ENCODE data around the gene SNX20.

SNX20 gene

DNA sequence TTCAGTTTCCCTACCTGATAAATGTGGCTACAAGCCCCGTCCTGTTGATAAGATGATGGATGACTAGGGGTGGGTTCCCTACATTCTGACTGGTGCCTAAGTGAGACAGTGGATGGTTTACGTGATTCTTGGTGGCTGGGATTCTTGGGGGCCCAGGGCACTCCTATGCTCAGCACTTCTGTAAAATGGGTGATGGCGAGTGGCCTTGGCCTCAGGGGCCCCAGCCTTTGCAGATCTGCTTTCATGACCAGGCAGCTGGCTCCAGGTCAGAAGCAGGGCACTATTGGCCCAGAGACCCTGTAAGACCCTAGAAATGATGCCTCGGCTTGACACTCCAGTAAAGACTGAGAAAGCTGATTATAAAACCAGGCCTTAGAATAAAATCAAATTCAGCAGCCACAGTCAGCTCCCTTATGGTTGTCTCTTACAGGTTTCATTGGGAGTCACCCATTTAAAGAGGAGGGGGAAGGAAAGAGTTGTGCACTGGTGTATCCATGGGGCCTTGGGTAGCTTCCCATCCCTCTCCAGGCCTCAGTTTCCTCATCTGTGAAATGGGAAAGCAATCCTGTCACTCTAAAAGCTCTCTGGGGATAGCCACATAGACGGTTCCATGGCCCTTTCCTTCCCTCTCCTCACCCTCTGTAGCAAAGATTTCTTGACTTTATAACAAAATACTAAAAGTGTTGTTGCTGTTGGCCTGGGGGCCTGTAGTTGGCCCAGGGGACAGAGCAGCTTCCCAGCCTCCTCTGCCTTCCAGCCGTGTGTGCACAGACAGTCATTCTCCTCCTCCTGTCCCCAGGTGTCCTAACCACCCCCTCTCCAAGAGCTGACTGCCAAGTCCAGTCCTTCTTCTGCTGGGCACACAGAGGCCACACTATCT is 1.2 kb downstream of the SNX20 start:
- TF ChIP-seq, protein P1, sequence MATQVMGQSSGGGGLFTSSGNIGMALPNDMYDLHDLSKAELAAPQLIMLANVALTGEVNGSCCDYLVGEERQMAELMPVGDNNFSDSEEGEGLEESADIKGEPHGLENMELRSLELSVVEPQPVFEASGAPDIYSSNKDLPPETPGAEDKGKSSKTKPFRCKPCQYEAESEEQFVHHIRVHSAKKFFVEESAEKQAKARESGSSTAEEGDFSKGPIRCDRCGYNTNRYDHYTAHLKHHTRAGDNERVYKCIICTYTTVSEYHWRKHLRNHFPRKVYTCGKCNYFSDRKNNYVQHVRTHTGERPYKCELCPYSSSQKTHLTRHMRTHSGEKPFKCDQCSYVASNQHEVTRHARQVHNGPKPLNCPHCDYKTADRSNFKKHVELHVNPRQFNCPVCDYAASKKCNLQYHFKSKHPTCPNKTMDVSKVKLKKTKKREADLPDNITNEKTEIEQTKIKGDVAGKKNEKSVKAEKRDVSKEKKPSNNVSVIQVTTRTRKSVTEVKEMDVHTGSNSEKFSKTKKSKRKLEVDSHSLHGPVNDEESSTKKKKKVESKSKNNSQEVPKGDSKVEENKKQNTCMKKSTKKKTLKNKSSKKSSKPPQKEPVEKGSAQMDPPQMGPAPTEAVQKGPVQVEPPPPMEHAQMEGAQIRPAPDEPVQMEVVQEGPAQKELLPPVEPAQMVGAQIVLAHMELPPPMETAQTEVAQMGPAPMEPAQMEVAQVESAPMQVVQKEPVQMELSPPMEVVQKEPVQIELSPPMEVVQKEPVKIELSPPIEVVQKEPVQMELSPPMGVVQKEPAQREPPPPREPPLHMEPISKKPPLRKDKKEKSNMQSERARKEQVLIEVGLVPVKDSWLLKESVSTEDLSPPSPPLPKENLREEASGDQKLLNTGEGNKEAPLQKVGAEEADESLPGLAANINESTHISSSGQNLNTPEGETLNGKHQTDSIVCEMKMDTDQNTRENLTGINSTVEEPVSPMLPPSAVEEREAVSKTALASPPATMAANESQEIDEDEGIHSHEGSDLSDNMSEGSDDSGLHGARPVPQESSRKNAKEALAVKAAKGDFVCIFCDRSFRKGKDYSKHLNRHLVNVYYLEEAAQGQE (IDR thresholded peaks at IDR 0.05; ENCODE audit: insufficient read depth in 1 of 2, low read depth in 2 of 2, low read length in 2 of 2) = no peak
- TF ChIP-seq FOXP2 (optimal IDR thresholded peaks at IDR 0.05; ENCODE audit: borderline replicate concordance, extremely low read depth, extremely low read length, insufficient read depth) = no peak
- TF ChIP-seq SIN3A (IDR thresholded peaks at IDR 0.05; ENCODE audit: borderline replicate concordance, insufficient read depth, low read length) = no peak
- no peak for TF ChIP-seq TAF1 (IDR thresholded peaks at IDR 0.05; ENCODE audit: borderline replicate concordance, insufficient read depth, low read length)
- no peak for TF ChIP-seq POLR2AphosphoS5 (IDR thresholded peaks at IDR 0.05; ENCODE audit: low read depth, low read length)

- TF ChIP-seq SIN3A (IDR thresholded peaks at IDR 0.05; ENCODE audit: borderline replicate concordance, insufficient read depth, low read length) = no peak
- no peak for TF ChIP-seq FOXP2 (optimal IDR thresholded peaks at IDR 0.05; ENCODE audit: borderline replicate concordance, extremely low read depth, extremely low read length, insufficient read depth)
- TF ChIP-seq, protein P1 (IDR thresholded peaks at IDR 0.05; ENCODE audit: insufficient read depth in 1 of 2, low read depth in 2 of 2, low read length in 2 of 2) = no peak
- no peak for TF ChIP-seq TAF1 (IDR thresholded peaks at IDR 0.05; ENCODE audit: borderline replicate concordance, insufficient read depth, low read length)
- TF ChIP-seq POLR2AphosphoS5 (IDR thresholded peaks at IDR 0.05; ENCODE audit: low read depth, low read length) = no peak
Observed at GRCh38 chr16:50679266-50679665, 1.8 kb downstream of the SNX20 start.

GRCh38 chr16:50678531-50678930 is 2.6 kb downstream of the SNX20 start:
- no peak for TF ChIP-seq FOXP2 (optimal IDR thresholded peaks at IDR 0.05; ENCODE audit: borderline replicate concordance, extremely low read depth, extremely low read length, insufficient read depth)
- no peak for TF ChIP-seq TAF1 (IDR thresholded peaks at IDR 0.05; ENCODE audit: borderline replicate concordance, insufficient read depth, low read length)
- no peak for TF ChIP-seq POLR2AphosphoS5 (IDR thresholded peaks at IDR 0.05; ENCODE audit: low read depth, low read length)
- TF ChIP-seq, protein P1 (IDR thresholded peaks at IDR 0.05; ENCODE audit: insufficient read depth in 1 of 2, low read depth in 2 of 2, low read length in 2 of 2) = no peak
- no peak for TF ChIP-seq SIN3A (IDR thresholded peaks at IDR 0.05; ENCODE audit: borderline replicate concordance, insufficient read depth, low read length)

DNA sequence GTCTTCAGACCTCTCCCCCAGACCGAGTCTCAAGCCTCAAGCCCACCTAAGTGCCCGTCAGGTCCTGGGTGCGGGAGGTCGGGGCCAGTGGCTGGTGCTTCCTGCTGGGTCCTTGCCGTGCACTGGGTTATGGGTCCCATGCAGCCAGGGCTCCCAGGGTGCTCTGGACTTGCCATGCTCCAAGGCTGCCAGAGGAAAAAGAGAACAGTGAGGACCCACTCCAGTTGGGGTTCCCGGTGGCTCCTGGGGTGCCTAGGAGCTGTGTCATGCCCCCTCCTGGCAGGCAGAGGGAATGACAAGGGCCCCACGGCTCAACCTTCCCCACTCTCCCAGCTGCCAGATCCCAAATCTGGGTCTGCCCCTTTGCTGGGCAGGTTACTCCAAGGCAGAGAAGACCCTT is 3.8 kb downstream of the SNX20 start:
- no peak for TF ChIP-seq POLR2AphosphoS5 (IDR thresholded peaks at IDR 0.05; ENCODE audit: low read depth, low read length)
- TF ChIP-seq, protein P1 (IDR thresholded peaks at IDR 0.05; ENCODE audit: insufficient read depth in 1 of 2, low read depth in 2 of 2, low read length in 2 of 2) = no peak
- TF ChIP-seq FOXP2 (optimal IDR thresholded peaks at IDR 0.05; ENCODE audit: borderline replicate concordance, extremely low read depth, extremely low read length, insufficient read depth) = no peak
- TF ChIP-seq SIN3A (IDR thresholded peaks at IDR 0.05; ENCODE audit: borderline replicate concordance, insufficient read depth, low read length) = no peak
- TF ChIP-seq TAF1 (IDR thresholded peaks at IDR 0.05; ENCODE audit: borderline replicate concordance, insufficient read depth, low read length) = no peak

All from PFSK-1 (cell line).